HG03139 (cell line): ENCODE data around the gene TRDN.

Experiments used
- ATAC-seq: cut with Tn5 transposase; IDR thresholded peaks from one replicate; pipeline ENCODE4 v1.9.1; 2021; ENCODE audit not compliant: unreplicated experiment

Gene TRDN

DNA sequence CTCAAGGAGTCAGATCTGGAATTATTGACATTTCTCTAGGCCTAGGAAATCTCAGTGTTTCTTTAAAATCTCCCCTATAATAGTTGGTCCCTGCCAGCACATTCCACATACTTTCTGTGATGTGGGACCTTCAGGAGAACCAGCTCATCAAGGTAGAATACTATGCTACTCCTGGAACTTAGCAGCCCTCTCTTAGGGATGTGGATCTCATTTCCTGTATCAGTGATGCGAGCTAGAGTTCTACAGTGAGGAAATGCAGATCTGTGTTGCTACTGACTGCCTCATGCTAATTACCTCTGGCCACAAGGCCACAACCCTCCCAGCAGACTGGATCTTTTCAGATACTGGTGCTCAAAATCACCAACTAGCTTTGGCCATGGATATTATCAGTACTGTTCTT lies 446.9 kb downstream of the TRDN start:
- ATAC-seq: no peak

DNA sequence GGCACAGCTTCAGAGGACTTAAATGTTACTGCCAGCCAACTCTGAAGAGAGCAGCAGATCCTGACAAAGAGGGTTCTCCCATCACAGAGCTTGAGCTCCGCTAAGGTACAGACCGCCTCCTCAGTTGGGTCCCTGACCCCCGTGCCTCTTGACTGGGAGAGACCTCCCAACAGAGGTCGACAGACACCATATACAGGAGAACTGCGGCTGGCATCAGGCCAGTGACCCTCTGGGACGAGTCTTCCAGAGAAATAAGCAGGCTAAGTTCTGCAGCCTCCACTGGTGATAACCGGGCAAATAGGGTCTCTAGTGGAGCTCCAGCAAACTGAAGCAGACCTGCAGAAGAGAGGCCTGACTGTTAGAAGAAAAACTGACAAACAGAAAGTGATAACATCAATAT lies 453.8 kb downstream of the TRDN start:
- no peak for ATAC-seq

DNA sequence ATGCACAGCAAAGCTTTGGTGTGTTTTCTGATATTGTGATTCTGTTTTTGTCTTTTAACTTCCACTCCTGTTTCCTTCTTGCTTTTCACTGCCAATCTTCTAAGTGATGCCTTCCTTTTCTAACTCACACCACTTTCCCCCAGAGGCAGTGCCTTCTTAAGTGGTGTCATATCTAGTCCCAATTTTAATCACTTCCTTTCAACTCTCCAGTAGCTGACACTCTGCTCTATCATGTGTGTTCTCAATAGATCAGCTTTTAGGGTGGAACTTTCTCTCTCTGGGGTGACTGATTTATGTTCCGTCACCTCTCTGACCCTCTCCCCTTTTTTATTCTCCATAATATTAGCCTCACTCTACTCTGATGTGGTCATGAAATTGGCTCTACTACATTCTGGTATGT lies 460.0 kb downstream of the TRDN start:
- ATAC-seq: no peak

DNA sequence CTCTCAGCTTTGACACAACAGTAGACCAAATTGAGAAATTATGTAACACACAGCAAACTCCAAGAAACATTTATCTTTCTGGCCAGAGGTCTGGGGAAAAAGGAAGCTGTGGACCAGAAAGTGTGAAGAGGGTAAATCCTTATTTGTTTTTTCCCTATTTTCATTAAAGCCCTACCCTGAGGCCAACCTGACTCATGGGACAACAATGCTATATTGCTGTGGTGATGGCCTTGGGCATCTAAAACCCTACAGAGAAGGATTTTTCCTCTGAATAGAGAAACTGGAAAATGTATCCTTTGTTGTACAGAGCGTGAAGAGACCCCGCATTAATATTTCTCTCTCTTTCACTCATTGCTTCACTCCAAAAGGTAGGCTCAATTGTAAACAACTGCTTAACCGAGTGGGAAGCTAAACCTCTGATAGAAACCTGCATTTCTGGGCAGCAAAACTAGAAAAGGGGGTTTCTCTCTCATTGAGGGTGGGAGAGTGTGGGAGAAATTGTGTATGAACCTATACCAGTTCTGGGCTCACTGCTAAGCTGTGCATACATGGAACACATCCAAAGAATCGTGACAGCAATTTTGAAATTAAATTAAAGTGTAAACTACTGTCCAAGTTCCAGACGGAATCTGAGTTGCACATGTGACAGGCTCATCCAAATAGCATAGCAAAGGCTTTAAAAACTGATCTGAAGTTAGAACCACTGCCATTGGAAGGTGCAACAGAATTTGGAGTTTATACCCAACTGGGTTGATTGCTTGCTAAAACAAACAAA lies 465.2 kb downstream of the TRDN start:
- ATAC-seq: no peak

DNA sequence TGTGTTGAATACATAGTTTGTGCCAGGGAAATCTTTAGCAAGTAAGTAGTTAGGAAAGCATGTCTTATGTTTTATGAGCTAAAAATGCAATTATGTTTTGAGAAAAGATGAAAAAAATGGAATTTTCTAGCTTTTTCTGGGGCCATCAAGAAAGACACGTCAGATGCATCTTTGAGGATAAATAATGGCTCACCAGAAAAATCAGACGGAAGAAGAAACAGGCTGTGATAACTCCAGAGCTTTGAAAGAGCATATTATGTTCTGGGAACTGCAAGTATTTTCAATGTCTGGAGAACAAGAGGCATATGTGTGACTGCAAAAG lies 467.0 kb downstream of the TRDN start:
- ATAC-seq: no peak

DNA sequence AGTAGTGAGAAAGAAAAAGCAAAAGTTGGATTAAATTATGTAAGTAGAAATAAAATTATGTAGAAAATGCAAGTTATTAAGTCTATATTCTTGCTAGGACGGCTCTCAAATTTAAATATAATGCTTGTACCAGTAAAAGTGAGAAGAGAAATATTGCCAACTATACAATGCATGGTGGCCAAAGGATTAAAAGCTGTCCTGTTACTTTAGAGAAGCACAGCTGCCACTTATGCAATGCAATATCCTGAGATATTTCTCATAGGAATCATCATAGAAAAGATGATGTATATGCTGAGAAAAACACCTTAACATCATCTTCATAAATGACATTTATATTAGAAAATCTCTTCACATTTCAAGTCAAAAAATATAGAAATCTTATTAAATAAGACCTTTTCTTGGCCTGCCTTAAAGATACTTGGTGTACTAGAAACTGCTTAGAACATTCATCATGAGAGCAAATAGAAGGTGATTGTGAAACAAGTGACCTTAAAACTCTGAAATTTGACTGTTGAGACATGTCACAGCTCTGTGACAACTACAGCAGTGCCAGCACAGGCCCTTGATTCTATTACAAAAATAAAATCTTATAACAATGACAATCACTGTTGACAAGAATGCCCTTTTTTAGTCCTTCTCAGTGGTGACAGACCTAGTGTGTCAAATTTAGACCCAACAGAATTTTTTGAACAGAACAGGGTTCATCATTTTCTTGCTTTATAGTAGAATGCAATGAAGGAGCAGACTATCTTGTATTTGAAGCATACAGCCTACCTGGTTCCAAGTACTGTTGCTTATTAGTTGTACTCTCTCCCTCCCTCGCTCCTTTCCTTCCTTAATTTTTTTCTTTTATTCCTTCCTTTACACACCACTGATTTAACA lies 467.6 kb downstream of the TRDN start:
- no peak for ATAC-seq

DNA sequence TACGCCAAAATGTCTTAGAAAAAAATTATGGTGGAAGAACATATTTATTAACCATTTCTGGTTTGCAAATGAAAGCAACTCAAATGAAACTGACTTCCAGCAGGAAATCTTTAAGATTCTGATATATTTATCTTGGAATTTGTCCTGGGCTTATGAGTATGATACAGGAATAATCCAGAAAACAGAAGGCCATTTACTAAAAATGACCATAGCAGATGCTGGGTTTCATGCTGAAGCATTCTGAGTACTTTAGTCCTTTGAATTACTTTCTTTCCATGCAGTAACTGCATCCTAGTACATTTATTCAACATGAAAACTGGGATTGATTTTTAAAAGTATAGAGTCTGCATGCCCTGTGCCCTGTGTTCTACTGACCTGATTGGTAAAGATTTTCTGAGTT lies 468.3 kb downstream of the TRDN start:
- ATAC-seq: no peak
